ENCODE data around the gene NRP1.

- TF ChIP-seq POLR2A (IDR thresholded peaks at IDR 0.05) (no peak), CTCF (IDR thresholded peaks at IDR 0.05) (no peak)
These were observed 36.4 kb downstream of the NRP1 start for GRCh38 chr10:33298110-33298509.
